ENCODE data around the gene SYTL3.
"Not testable (repeated sequence)": the region's sequence is repeated elsewhere in the genome, so short reads cannot be mapped to it uniquely, and the experiment has no call there.

Gene SYTL3

GRCh38 chr6:158780246-158780884, 130.5 kb downstream of the SYTL3 start:
- no peak for DNase-seq

GRCh38 chr6:158780988-158781691, 131.3 kb downstream of the SYTL3 start:
- DNase-seq: no peak

- DNase-seq: no peak
Measured at GRCh38 chr6:158781692-158782373, 132.0 kb downstream of the SYTL3 start.

- DNase-seq: no peak
Measured at GRCh38 chr6:158782432-158783166, 132.7 kb downstream of the SYTL3 start.

GRCh38 chr6:158783167-158783450, 133.3 kb downstream of the SYTL3 start:
- no peak for DNase-seq

DNA sequence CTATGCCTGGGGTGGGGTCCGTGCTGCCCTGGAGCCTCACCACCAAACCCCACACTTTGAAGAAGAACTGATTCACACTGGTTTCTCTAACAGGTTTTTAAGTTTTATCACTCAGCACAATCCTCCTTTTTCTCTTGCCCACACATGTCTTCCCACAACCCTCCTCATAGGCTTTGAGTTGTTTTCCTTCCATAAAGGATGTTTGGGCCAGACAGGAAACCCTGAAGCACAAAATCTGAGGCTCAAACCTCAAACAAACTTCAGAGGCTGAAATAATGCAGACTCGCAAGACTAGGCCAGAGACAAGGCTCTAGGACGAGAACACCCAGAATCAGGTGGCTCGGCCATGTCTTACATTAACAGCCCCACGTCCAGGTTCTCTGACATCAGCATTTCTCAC, 134.0 kb downstream of the SYTL3 start:
- DNase-seq: no peak

DNA sequence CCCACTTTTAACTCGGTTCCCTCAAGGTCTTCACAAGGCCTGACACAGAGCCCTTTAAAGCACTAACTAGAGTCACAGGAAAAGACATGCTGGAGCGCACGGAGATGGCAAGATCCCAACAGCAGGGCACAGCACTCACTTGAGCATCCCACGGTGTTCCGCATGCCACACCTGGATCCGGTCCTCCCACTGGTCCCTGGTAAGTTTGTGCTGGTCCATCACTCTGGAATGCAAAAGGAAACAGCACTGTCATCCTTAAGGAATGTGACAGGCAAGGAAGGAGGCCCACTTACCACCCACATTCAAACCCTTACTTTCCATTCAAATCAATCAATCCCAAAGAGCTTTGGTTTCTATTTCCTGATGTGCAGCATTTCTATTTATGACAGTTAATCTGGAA, 134.7 kb downstream of the SYTL3 start:
- DNase-seq: no peak

DNA sequence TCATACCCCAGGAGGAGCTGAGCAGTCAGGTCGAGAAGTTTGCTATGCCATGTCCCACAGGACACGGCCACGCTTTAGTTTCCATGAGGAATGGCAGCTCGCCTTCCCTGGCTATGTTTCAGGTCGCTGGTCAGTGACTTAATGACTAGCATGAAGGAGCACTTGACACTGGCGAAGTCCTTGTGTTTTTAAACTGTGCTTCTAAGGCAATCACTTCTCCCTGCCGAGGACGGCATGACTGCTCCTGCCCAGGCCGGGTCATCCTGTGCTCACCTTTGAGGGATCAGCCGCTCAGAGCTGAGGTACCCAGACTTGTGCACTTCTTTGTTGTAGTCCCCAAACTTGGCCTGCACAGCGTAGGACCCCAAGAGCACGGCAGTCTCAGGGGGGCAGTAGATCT, 135.2 kb downstream of the SYTL3 start:
- no peak for DNase-seq

DNA sequence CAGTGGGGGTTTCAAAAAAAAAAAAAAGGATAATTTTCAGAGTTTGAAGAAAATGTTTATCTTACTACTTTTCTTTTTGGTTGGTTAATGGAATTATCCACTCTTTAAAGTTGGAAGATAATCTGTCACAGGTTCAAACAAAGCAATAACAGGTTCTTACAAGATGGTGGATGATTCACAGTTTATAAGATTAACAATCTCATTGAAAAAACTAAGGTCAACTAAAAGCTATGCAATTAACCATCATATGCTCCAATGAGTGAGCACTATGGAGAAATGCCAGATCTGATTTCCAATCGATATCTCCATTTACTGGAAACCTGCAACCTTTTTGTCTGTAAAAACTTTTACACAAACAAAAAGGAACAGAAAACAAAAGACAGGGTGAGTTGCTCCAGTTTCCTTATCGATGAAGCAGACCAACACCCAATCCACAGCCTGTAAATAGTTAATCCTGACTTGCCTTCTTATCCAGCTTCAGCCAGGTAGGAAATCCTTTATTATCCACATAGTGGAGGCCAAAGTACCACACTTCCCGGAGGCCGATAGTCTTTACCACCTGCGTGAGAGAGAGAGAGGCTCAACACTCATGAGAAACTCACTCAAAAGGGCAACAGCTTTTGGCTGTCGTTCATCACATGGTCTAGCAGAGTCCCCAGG, 136.9 kb downstream of the SYTL3 start:
- no peak for DNase-seq

DNA sequence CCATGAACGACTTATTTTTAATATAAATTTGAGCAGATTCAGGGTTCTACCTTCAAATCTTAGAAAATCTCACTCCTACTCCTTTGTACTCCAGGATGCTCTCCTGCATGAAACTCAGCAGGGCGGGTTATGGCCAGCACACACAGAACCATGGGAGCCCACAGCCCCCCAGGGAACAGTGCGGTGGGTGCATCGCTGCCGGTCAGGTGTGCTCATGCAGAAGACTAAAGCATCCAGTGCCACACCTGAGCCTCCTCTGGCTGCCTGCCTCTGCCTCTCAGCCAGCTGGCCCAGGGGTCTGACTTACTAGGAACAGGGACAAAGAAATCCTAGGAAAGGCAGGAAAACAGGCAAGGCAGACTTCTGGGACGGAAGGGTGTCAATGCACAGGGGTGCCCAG, 137.5 kb downstream of the SYTL3 start:
- DNase-seq: no peak

DNA sequence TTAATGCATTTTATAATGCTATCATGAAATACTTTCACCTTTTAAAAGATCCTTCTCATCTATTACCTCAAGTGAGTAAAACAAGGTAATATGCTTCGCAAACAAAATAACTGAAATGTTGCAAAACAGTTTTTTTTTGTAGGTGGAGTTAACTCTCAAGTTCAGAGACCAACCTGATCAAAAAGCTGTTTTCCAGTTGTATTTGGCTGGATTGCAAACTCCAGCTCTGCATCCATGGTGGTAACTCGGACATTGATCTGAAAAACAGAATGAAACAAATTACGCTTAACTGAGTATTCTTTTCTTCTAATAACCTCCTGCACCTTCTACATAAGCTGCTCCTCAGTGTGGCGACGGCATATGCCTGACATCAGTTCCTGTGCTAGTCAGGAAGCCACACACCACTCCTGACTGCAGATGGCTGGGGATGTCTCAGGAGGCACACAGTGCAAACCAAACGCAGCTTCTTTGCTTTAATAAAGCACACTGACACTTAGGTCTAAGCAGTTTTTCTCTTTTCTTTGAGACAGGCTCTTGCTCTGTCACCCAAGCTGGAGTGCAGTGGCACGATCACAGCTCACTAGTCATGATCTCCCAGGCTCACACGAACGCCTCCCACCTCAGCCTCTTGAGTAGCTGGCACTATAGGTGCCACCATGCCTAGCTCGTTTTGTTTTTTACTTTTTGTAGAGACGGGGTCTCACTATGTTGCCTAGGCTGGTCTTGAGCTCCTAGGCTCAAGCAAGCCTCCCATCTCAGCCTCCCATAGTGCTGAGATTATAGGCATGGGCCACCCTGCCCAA, 139.5 kb downstream of the SYTL3 start:
- DNase-seq: no peak

DNA sequence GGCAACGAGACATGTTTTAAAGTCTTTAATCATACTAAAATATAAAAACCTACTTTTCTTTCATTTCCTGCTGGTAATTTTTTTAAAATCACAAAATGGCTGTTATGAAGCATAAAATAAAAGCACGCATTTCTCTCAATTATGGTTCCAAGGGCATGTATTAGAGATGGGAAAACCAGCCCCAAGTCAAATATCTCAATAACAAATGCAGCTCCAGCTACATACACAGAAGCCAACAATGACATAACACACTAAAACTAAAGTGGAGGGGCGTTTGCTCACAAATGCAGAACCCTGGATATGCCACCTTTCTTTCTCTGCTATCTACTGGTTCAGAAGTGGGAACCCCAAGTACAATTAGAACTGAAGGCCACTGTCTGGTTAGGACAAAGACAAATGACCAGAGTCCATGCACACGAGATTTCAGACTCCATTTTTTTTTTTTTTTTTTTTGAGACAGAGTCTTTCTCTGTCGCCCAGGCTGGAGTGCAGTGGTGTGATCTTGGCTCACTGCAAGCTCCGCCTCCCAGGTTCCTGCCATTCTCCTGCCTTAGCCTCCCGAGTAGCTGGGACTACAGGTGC, 141.5 kb downstream of the SYTL3 start:
- no peak for DNase-seq

GRCh38 chr6:158792505-158792904, 142.7 kb downstream of the SYTL3 start:
- not testable (repeated sequence) for DNase-seq

DNA sequence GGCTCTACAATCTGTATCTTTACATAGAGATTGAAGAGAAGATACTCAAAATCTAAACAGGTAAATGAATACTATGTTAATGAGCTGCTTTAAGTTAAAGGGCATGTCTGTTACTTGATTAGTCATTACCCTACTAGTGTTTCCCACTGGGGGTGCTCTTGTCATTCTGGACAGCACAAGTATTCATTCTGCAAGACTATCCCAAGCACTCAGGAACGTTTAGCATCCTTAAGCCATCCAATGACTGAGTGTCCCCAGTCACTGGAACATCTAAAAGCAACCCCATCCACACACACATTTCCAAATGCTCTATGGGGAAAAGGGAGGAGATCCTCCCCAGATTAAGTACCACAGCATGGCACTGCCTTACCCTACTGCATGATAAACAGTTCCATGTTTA, 143.6 kb downstream of the SYTL3 start:
- DNase-seq: peak in 1 of 2 experiments; percentile 30

- no peak for DNase-seq
Measured at GRCh38 chr6:158795516-158795915, 145.7 kb downstream of the SYTL3 start.

DNA sequence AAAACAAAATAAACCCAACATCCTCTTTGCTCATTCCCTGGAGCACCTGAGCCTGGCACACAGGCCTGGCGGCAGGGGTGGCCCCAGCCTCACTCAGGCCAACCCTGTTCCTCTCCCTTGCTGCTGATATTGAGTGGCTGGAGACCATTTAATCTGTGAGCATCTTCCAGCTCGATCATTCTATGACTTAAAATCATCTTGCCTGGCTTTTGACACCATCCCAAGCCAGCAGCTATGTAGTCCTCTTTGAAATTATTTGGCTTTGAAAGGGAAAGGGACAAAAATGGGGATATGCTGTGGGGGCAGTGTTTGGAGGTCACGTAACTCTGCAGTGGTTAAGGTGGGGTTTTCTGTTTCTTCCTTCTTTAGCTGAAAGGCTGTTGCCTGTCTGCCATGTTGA, 146.5 kb downstream of the SYTL3 start:
- no peak for DNase-seq

DNA sequence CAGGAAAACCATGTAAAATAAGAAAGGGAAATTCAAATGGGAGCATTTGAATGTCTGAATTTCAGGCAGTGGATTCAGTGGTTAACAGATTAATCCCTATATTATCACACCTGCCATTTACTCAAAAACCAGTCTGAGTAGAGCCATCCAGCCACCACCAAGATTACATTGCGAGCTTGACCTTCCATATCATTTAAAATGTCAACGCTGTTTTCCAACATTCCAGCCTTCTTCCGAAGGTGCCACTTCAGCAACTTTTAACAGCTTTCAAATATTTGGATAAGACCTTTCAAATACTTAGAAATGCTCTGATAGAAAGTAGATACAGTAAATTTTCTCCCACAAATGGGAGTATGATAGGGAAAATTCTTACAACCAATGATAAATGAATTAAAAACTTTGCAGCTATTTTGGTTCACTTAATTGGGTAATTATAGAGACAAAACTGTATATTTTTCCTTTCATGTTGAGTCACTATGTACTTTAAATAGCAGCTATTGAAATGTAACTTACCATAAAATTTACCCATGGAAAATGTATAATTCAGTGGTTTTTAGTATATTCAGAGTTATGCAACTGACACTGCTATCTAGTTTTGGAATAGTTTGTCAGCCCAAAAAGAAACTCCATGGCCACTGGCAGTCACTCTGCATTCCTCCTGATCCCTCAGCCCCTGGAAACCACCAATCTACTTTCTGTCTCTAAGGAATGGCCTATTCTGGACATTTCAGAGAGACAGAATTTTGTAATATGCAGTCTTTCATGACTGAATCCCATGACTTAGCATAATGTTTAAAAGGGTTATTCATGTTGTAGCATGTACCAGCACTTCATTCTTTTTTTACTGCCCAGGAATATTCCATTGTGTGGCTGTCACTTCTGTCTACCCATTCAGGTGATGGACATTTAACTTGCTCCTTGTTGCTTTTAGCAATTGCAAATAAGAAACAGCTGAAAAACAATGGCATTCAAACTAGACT, 147.8 kb downstream of the SYTL3 start:
- DNase-seq: no peak

DNA sequence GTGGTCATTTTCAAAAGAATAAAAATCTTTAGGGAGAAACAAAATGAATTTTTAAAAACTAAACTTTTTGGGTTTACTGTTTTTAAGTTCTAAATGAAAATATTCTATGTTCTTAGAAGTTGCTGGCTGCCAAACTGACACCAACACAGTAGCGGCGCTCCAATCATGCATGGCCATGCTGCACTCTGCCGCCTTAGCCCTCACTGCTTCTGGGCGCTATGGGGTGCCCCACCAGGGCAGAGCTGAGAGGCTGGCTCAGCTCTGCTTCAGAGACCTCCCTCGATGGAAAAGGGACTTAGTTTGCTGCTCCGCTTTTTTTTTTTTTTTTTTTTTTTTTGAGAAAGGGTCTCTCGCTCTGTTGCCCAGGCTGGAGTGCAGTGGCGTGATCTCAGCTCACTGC, 148.5 kb downstream of the SYTL3 start:
- DNase-seq: no peak

GRCh38 chr6:158799051-158799792, 149.4 kb downstream of the SYTL3 start:
- DNase-seq: peak; percentile 78 to 93

All from NCI-H446 (cell line).